AG09309 (cell line): ENCODE results near the gene ELK4.
A peak's percentile ranks its signal among the peaks of the same experiment; 100 is the strongest.

Source experiments
- DNase-seq: peaks from one replicate; pipeline ENCODE4 v3.0.0-alpha.2; 2010; ENCODE audit warnings: low read depth
- H3K4me3 ChIP-seq: 2 replicates; pipeline ENCODE4 v1.5.1; 2011; ENCODE audit warnings: mild to moderate bottlenecking, low read depth, low read length, moderate library complexity; ENCODE audit not compliant: control insufficient read depth
- TF ChIP-seq, protein P1 (sequence below): IDR thresholded peaks from 2 replicates; pipeline ENCODE4 v1.5.1; 2011; ENCODE audit warnings: mild to moderate bottlenecking, low read depth, low read length, inconsistent platforms; ENCODE audit not compliant: insufficient read depth, control insufficient read depth; ENCODE audit errors: missing control alignments

Gene ELK4

DNA sequence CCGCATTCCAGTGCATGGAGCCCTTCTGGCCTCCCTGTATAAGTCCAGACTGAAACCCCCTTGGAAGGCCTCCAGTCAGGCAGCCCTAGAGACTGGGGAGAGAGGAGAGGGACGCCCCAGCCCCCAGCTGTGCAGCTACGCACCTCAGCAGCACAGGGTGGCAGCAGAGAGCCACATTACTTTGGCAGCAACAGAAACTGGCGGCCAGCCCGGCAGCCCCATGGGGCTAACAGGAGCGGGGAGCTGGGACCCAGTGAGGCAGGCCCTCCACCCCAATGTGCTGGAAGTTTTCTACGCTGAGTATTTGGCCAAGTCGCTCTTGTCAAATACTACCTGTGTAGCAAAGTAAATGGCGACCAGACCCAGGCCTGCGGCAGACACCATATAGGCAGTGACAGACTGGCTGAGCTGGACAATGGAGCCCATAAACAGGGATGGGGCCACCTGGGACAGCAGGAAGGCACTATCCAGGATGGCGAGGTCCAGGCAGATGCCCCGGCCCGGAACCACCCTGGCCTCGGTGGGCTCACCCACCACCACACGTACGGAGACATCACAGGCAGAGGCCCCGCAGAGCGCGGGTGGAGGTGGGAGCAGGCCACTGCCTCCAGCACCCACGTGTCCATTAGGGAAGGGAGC is 27.3 kb upstream of the ELK4 start:
- DNase-seq, result no peak
- TF ChIP-seq, protein P1, sequence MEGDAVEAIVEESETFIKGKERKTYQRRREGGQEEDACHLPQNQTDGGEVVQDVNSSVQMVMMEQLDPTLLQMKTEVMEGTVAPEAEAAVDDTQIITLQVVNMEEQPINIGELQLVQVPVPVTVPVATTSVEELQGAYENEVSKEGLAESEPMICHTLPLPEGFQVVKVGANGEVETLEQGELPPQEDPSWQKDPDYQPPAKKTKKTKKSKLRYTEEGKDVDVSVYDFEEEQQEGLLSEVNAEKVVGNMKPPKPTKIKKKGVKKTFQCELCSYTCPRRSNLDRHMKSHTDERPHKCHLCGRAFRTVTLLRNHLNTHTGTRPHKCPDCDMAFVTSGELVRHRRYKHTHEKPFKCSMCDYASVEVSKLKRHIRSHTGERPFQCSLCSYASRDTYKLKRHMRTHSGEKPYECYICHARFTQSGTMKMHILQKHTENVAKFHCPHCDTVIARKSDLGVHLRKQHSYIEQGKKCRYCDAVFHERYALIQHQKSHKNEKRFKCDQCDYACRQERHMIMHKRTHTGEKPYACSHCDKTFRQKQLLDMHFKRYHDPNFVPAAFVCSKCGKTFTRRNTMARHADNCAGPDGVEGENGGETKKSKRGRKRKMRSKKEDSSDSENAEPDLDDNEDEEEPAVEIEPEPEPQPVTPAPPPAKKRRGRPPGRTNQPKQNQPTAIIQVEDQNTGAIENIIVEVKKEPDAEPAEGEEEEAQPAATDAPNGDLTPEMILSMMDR, result peak; percentile 87
- no peak overlapping the region for H3K4me3 ChIP-seq

DNA sequence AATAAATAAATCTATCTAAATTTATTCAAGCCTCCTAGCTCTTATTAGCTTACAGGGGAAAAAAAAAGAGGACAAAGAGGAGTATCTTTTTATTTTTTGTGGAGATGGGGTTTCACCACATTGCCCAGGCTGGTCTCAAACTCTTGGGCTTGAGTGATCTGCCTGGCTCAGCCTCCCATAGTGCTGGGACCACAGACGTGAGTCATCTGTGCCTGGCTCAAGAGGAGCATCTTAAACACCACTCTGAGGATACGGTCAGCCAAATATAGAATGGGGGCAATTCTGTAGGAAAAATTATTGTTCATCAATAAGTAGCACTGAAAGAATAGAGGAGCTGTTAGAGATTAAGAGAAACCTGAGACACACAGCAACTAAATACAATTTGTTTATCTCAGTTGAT is 24.4 kb upstream of the ELK4 start:
- TF ChIP-seq, protein P1, result no peak
- no peak overlapping the region for H3K4me3 ChIP-seq
- no peak for DNase-seq

DNA sequence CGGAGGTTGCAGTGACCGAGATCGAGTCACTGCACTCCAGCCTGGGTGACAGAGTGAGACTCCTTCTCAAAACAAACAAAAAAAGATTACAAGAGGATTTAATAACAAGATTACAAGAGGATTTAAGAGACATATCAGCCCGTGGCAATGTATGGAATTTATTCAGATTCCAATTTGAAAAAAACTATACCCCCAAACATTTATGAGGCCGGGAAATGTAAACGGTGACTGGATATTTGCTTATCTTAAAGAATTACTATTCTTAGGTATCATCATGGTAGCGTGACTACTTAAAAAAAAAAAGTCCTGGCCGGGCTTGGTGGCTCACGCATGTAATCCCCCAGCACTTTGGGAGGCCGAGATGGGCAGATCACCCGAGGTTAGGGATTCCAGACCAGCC is 21.2 kb upstream of the ELK4 start:
- TF ChIP-seq, protein P1, result no peak
- no peak overlapping the region for H3K4me3 ChIP-seq
- DNase-seq, result no peak

DNA sequence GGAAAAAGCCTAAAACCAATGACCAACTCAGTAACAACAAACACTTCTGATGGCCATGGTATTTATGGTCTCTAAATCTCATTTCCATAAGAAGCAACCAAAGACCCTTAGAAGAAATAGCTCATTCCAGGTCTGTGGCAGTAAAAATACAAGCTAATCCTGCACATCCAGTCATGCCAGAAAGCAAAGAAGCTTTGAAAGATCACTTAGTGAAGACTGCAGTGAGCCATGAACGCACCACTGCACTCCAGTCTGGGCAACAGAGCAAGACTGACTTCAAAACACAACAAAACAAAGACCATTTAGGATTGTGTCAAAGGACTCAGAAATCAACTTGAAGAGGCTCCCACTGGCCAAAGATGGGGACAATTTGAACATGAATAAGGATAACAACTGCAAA is 18.4 kb upstream of the ELK4 start:
- H3K4me3 ChIP-seq, result no peak overlapping the region
- DNase-seq, result no peak
- TF ChIP-seq, protein P1, result no peak

DNA sequence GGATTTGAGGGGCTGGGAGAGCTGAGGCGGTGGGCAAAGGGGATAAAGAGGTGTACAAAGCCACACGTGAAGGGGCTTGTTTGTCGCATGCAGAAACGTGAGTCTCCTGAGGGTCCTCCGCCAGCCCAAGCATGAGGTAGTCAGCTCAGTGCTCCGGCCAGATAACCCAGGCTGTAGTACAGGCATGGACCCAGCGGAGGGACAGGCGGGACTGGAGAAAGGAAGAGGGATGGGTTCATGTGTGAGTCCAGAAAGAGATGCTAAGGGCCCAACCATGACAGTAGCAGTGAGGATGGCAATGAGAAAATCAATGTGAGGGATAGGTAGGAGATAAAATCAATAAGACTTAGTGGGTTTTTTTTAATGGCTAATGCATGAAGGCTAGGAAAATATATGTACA is 13.7 kb upstream of the ELK4 start:
- TF ChIP-seq, protein P1, result no peak
- H3K4me3 ChIP-seq, result no peak overlapping the region
- DNase-seq, result no peak

DNA sequence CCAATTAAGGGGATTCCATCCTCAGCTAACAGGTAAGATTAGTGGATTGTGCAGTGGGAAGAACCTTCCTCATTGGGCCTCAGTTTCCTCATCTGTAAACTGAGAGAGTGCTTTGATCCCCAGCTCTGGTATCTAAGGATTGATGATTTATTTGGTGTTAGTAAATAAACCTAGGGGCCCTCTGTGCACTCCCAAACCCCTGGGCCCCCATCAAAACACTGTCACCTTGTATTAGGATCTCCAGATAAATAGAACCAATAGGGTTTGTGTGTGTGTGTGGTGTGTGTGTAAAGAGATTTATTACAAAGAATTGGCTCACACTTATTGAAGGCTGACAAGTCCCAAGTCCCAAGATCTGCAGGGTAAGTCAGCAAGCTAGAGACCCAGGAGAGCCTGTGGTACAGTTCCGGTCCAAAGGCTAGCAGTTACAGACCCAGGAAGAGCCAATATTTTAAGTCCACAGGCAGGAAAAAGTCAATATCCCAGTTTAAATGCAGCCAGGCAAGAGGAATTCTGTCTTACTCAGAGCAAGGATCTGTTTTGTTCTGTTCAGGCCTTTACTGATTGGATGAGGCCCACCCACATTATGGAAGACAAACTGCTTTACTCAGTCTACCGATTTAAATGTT is 11.0 kb upstream of the ELK4 start:
- no peak for DNase-seq
- H3K4me3 ChIP-seq, result no peak overlapping the region
- TF ChIP-seq, protein P1, result no peak
